GM21526 (cell line): ENCODE measurements around the gene TMEM39A.

Source experiments
- ATAC-seq: cut with Tn5 transposase; IDR thresholded peaks from one replicate; pipeline ENCODE4 v1.9.1; 2021; ENCODE audit warnings: moderate library complexity; ENCODE audit not compliant: unreplicated experiment, low FRiP score

TMEM39A gene, protein sequence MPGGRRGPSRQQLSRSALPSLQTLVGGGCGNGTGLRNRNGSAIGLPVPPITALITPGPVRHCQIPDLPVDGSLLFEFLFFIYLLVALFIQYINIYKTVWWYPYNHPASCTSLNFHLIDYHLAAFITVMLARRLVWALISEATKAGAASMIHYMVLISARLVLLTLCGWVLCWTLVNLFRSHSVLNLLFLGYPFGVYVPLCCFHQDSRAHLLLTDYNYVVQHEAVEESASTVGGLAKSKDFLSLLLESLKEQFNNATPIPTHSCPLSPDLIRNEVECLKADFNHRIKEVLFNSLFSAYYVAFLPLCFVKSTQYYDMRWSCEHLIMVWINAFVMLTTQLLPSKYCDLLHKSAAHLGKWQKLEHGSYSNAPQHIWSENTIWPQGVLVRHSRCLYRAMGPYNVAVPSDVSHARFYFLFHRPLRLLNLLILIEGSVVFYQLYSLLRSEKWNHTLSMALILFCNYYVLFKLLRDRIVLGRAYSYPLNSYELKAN

DNA sequence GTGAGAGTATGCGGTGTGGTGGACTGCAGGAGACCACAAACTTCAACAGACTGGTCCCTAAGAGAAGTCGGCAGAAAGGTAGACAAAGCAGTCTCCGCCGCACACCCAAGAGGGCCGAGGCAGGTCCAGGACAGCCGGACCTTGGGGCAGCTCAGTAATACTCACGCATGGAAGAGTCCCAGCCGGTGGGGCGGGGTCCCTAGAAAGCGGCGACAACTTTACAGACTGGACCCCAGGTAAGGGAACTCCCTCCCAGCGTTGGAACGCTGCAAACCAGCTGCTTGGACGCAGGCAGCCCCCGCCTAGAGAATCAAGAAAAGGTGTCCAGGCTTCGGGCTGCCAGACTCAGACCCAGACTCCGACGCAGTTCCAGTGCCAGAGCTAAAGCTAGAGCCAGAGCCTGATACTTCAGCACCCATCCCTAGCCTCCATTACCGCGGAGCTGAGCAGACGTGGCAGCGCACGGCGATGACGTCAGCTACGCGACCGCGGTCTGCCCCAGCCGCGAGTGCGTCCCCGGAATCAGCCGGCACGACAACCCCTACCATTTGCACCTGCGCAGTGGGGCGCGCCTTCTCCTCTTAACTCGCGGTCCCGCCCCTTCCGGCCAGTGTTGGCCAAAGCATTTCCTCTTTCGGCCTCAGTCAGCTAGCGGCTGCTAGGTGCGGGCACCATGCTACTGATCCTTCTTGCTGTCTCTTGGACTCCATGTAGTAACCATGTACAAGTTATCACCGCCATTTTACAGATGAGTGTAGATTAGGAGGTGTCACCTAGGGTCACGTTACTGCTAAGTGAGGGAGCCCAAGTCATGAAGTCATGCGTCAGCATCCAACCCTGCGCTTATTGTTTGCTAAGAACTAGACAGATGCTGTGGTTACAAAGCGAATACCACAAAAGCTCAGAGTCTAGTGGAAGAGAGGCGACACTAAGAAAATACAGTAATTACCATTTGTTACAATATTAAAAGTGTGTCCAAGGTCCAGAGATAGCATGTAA is at the start of gene TMEM39A:
Gene TMEM39A, minus strand, starts transcription at position 445 of the 999 bp plus-strand sequence. CDS start 1,541 bp downstream, outside the sequence.
- peak; percentile 90 for ATAC-seq

DNA sequence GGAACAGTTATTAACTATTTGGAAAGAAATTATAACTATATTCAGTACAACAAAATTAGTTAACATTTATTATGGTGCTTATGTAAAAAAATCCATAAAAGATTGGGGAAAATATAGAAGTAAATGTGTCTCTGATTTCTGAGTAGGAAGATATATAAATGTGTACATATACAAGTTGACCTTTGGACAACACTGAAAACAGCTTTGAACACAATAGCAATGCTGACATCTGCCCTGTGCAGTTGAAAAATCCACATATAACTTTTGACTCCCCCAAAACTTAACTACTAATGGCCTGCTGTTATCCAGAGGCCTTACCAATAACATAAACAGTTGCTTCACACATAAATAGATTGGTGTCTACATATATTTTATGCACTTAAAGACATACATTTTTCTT is 47.3 kb upstream of the TMEM39A start:
- no peak for ATAC-seq

DNA sequence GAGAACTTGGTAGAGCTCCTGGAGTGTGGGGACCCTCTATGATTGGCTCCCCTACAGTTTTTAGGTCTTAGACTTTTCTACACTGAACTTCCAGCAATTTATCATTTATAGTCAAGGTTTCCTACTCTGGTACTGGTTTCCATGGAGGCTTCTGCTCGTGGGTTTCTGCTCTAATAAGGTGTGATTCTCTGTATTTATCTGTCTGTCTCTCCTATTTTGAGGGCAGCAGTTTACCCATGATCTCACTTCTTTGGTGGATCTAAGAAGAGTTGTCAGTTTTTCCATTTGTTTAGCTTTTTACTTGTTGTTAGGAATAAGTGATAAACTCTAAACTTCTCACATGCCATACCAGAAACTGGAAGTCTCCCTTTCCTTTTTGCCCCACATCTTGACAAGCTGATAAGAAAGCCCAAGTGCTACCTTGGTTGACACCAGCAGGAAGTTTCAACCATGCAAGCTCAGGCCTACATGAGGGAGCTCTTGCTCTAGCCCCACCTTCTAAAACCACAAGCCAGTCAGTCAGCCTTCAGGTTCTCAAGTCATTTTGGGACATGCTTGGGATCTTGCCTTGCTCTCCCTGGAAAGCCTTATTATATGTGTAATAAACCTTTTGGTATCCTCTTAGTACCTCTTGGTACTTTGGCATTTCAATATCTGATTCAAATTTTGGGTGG is 44.9 kb upstream of the TMEM39A start:
- ATAC-seq: no peak

DNA sequence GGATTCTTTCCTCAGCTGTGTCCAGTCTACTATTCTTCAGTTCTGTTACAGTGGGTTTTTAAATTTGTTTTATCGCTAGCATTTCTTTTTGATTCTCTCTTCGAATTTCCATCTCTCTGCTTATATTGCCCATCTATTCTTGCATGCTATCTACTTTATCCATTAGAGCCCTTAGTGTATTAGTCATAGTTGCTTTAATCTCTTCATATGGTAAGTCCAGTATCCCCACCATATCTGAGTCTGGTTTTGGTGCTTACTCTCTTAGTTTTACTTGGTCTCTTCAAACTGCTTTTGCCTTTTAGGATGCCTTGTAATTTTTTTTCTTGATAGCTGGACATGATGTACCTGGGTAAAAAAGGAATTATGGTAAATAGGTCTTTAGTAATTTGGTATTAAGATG is 44.0 kb upstream of the TMEM39A start:
- no peak for ATAC-seq

DNA sequence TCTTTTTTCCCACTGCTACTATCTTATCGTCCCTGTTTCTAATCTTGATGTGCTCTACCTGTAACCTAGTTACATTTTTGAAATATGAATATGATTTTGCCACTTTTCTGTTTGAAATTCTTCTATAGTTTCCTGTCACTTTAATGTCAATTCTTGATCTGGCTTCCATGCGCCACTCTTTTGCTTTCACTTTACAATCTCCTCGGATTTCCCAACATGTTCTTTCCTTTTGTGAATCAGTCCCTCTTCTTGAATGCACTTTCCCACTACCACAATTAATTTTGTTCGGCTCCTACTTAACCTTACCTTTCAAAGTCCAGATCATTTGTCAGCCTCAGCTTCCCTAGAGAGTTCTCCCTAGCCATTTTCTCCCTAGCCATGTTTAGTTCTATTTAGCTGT is 43.2 kb upstream of the TMEM39A start:
- no peak for ATAC-seq

DNA sequence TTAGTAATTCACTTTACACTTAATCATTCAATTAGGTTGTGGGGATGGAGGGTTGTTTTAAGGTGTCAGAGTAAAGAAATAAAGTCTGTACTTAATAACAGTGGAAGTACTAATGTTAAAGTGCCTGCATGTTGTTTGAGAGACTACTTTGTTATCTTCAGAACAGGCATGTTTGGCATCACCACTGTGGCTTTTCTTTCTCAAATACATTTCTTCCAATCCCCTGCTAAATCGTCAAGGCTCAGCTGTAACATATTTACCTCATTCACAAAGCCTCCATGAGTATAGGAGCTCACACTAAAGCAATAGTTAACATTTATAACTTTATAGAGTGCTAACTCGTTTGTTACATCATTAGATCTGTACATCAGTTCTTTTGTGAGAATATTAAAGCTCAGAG is 37.5 kb upstream of the TMEM39A start:
- ATAC-seq: no peak

DNA sequence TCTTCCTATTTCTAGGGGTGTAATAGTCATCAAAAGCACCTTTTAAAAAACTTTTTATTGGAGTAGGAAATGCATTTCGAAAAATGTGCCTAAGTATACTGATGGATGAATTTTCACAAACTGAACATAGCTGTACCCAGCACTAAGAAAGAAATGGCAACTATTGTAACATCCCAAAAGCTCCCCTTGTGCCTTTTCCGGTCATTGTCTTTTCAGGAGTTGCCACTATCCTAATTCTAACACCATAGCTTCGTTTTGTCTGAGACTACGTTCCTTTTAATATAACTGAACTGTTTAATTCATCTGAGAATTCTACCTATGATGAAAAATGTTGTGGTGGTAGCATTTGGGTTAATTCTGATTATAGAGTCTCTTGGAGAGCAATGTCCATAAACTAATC is 36.9 kb upstream of the TMEM39A start:
- no peak for ATAC-seq

DNA sequence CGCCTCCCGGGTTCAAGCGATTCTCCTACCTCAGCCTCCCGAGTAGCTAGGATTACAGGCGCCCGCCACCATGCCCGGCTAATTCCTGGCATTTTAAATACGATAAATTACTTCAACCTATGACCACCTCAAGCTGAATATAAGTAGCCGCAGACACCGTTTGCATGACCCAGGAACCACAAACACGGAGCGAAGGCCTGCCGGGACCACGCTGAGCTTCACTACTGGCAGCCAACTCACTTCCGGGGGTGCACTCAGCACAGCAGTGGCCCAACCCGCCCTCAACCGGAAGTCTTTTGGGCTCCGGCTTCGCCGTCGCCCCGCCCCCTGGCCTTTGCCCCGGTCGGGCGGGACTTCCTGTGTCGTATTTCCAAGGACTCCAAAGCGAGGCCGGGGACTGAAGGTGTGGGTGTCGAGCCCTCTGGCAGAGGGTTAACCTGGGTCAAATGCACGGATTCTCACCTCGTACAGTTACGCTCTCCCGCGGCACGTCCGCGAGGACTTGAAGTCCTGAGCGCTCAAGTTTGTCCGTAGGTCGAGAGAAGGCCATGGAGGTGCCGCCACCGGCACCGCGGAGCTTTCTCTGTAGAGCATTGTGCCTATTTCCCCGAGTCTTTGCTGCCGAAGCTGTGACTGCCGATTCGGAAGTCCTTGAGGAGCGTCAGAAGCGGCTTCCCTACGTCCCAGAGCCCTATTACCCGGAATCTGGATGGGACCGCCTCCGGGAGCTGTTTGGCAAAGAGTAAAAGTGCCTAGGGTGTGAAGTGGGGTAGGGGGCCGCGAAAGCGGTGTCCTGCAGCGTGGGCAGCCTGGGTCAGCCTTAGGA is 35.0 kb upstream of the TMEM39A start, which contains the start of gene TIMMDC1:
Gene TIMMDC1, plus strand, starts transcription at position 362 of the 826 bp plus-strand sequence. Its CDS starts 187 bp downstream, at position 549.
- ATAC-seq: peak; percentile 97

DNA sequence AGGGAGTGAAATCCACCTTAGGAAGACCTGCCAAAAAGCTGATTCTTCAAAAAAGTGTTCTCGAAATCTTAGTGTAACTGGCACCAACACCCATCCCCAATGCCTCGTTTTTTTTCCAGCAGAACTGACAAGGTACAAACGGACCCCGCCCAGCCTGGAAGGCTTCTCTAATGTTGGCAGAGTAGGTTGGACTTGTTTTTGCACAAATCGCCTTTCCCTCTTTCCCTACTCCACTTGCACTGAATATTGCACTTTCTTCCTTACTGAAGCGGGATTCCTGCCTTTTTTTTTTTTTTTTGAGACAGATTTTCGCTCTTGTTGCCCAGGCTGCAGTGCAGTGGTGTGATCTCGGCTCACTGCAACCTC is 34.4 kb upstream of the TMEM39A start:
- no peak for ATAC-seq

DNA sequence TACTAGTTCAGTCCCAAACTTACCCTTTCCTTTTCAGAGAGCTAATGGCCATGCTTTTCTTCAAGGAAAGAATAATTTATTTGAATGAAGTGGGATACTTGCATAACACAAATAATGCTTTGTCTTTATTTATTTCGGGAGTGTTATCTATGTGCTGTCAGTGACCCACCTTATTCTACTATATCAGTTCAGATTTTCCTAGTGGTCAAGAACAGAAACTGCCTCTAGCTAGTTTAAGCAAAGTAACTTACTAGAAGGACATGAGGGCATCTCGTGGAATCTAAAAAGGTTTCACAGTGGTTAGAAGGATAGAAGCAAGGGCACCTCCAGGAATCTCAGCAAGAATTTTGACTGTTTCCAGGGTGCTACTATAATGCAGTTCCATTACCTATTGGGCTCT is 31.2 kb upstream of the TMEM39A start:
- ATAC-seq: no peak

DNA sequence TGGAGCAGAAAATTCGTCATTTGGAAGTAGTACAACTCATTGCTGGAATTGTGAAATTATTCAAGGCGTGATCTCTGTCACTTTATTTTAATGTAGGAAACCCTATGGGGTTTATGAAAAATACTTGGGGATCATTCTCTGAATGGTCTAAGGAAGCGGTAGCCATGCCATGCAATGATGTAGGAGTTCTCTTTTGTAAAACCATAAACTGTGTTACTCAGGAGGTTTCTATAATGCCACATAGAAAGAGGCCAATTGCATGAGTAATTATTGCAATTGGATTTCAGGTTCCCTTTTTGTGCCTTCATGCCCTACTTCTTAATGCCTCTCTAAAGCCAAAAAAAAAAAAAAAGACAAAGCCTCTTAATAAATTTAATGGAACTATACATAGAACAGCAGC is 29.4 kb upstream of the TMEM39A start:
- no peak for ATAC-seq

DNA sequence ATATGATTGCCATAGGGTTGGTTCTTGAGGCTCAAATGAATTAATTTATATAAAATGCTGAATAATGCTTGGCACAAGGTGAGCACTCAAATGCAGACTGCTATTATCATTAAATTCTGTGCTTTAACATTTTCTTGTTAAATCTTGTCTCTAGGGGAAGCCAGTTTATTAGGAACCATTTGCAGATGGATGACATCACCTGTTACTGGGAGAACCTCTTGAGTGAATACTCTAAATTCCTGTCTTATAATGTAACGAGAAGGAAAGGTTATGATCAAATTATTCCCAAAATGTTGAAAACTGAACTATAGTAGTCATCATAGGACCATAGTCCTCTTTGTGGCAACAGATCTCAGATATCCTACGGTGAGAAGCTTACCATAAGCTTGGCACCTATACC is 28.7 kb upstream of the TMEM39A start:
- ATAC-seq: no peak

DNA sequence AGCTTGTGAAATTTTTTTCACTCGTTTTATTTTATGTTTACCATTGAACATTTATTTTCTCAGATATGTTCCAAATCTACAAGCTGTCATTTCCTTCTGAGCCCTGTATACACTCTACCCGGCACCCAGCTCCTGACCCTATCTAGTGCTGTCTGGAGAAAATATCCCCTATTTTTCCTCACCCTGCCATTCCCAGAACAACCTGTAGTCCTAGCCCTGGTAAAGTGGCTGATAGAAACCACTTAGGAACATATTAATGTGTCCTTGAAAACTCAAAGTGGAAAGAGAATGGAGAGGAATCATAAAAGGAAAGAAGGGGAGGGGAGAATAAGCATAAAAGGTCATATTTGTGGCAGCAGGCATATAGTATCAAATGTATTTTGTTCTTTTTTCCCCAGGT is 26.7 kb upstream of the TMEM39A start:
- no peak for ATAC-seq

DNA sequence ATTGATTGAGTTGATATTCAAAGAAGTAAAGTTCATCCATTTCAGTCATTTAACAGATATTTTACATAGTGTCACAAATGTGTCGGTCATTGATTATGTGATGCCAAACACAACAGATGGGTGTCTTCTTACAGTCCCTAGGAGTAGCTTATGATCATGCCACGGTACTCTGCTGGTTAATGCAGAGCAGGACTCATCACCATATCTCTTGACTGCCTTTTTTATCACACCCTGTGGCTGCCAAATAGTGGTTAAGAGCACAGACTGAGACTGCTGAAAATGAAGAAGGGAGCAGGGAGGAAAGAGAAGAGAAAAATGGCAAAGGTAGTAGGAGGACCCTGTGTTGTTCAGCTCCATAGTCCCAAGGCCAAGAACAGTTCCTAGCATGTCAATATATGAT is 22.1 kb upstream of the TMEM39A start:
- no peak for ATAC-seq

DNA sequence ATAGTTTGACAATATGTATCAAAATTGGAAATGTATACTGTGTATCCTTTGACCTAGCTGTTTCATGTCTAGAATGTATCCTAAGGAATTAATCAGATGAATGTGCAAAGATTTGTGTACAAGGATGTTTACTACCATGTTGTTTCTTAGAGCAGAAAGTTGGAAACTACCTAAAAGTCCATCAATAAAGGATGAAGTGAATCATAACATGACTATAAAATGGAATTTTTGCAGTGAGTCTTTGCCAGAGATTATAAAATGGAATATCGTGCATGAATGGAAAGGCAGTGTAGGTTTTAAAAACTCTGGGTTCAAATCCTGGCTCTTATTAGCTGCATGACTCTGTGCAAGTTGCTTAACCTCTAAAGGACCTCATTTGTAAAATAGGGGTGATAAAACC is 19.7 kb upstream of the TMEM39A start:
- ATAC-seq: no peak

DNA sequence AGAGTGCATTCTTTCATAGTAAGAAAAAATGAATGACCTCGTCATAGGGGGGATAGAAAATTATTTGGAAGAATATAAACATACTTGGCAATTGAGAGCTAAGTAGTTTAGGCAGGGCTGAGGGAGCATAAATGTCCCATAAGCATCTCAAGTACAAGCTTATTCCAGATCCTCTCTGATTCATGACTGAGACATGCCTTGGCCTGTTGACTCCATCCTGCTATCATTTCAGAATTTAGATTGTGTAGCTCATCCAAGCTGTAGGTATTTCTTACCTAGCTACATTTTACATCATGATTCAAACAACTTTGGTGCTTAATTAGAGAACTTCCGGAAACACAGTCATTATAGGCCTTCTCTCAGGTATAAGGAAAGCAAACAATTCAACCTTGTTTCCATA is 17.7 kb upstream of the TMEM39A start:
- no peak for ATAC-seq

DNA sequence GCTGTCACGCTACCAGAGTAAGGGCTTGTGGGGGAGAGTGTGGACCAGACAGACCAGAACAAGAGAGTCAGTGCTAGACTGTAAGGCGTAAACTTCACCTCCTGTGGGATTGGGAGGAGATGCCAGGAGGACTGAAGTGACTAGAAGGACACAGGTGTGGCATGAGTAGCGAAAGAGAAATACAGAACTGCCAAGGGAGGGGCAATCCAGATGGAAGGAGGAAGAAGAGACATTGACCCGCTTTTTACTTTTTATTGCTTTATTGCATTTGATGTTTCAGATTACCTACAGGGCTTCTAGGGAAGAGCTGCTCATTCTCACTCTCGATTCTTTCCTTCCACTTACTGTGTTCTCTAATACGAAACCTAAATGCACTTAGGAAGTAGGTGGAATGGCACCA is 7.5 kb upstream of the TMEM39A start:
- no peak for ATAC-seq

DNA sequence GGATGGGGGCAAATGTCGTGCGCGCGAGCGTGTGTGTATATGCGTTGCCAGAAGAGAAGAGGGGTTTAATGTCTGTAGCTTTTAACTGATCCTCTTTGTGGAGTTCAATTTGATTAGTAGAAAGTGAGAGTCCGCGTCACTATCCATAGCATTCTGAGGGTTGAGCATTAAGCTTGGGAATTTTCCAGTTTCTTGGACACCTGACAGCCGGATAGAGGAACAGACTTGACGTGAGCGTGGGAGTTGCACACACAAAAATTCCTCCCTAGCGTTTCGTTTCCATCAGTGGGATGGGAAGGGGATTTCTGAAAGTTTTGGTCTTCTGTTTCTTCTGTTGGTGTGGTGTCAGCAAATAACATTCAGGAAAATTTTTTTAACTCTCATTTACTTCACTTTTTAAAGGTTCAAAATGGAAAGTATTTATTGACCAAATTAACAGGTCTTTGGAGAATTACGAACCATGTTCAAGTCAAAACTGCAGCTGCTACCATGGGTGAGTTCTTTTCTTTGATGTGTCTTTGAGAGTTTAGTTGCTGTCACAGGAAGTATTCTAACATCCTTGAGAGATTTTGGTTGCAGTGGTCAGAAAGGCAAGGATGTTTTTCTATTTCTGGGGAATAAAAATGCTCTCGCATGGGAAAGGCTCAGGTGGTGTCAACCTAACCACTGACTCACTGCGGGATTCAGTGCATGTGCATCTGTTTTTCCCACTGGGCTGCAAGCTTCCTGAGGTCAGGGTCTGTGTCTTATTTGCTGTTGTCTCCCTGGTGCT is 6.2 kb upstream of the TMEM39A start:
- no peak for ATAC-seq

DNA sequence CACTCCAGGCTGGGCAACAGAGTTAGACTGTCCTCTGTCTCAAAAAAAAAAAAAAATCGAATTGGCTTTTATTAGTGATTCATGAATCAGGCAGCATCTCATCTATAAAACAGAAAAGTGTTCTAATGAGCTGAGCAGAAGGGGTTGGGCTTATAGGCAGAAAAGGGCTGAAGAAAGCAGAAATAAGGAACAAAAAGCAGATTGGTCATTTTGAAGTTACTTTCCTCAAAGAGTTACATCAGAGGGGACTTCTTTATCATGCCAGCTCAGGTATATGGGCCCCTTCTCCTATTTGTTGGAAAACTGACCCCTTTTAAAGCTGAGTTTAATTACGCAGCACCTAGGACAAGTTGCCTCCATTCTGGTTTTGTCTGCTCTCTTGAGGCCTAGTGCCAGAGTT is 4.6 kb upstream of the TMEM39A start:
- ATAC-seq: no peak
